ENCODE results near the gene ATRNL1.
"Not testable (repeated sequence)": the region's sequence is repeated elsewhere in the genome, so short reads cannot be mapped to it uniquely, and the experiment has no call there.

The ATRNL1 gene

DNA sequence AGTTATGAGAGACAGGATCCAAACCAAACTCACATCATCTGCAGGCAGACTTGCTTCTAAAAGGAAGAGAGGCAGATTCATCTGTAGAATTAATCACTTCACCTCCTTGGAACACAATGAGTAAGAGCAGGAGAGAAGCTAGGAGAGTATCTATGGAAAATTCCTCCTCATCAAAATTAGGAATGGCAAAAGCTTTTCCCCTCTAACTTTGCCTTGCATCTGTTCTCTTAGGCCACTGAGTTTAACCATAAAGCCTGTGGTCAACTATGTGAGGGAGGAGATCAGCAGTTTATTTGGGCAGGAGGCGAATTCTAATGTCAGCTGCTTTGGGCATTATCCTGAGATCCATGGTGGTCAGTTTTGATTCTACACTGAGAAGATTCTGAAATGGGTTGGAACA, 618.1 kb downstream of the ATRNL1 start:
- in situ Hi-C loops (cut with MboI; ENCODE audit: low sequenced_read_pairs) = no loop called here

DNA sequence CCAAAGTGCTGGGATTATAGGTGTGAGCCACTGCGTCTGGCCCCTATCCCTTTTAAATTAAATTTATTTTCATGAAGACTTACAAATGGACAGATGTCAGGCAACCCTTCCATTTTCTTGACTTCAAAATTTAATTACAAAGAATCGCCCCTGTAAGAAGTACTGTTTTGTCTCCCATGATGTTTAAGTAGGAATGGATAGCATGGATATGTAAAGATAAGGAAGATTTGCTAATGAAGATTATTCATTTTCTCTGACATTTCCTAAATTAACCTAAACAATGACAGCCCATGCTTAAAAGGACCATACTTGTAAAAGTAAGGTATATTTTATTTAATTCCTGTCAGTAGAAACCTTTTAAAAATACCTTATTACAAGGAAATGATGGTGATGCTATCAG, 627.0 kb downstream of the ATRNL1 start:
- in situ Hi-C loops (cut with MboI; ENCODE audit: low sequenced_read_pairs) = no loop called here

DNA sequence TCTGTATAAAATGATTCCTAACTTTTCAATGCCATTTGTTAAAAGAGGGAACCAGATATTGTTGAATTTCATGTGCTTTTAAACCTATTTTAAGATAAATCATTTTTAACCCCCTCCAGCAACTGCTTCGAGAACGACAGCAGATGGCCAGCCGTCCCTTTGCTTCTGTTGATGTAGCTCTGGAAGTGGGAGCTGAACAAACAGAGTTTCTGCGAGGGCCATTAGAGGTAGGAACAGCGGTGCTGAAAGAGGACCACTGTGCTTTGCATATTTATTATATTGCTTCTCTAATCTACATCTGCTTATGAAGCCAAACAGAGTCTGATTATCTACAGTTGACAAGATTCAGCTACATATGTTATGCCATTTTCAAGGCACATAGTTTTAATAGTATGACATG, 634.0 kb downstream of the ATRNL1 start:
- in situ Hi-C loops (cut with MboI; ENCODE audit: low sequenced_read_pairs) = no loop called here

DNA sequence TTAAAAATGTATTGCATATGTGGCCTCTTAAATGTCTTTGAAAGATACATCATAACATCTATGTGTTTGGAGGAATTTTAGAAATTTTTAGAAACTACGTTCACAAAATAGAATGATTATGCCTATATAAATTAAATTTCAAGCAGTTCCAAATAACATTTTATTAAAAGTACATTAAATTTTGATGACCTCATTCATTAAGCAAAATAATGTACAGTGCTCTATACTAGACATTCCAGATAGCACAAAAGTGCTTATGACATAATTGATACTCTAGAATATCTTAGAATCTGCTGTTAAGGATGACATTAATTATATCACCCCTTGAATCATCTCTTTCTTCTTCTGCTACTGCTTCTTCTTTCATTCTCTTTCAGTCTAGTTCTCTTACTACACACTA, 650.9 kb downstream of the ATRNL1 start:
- in situ Hi-C loops (cut with MboI; ENCODE audit: low sequenced_read_pairs) = no loop called here

DNA sequence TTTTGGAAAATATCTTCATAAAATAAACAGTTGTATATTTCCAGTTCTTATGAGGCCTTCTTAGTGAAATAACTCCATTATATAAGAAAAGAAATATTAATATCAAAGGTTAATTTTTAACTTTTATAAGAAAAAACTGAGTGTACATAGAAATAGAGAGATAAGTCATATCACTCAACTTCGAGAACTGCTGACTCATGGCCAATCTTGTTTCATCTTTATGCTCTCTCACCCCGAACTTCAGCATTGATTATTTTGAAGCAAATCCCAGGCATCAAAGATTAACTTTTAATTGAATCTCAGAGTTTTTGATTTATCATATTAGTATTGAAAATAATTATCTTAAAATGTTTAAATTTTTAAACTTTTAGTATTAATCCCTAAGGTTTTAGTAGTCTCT, 652.8 kb downstream of the ATRNL1 start:
- in situ Hi-C loops (cut with MboI; ENCODE audit: low sequenced_read_pairs) = no loop called here

DNA sequence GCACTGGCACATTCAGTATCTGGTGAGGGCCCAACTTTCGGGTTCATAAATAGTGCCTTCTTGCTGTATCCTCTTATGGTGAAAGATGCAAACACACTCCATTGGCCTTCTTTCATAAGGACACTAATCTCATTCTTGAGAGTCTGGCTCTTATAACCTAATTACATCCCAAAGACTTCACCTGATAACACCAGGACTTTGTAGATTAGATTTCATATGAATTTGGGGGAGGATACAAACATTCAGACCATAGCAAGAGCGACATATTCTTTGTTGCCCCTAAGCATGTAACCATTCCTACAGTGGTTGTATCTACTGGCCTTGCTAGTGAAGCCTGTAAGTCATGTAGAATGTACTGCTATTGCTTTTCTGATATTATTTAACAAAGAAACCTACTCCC, 654.6 kb downstream of the ATRNL1 start:
- in situ Hi-C loops (cut with MboI; ENCODE audit: low sequenced_read_pairs) = no loop called here

DNA sequence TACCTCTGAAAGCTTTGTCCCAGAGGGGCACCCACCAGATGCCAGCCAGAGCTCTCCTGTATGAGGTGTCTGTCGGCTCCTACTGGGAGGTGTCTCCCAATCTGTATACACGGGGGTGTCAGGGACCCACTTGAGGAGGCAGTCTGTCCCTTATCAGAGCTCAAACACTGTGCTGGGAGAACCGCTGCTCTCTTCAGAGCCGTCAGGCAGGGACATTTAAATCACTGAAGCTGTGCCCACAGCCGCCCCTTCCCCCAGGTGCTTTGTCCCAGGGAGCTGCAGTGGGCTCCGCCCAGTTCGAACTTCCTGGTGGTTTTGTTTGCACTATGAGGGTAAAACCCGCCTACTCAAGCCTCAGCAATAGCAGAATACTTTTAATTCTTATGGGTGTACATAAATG, 665.3 kb downstream of the ATRNL1 start:
- in situ Hi-C loops (cut with MboI; ENCODE audit: low sequenced_read_pairs) = not testable (repeated sequence)

DNA sequence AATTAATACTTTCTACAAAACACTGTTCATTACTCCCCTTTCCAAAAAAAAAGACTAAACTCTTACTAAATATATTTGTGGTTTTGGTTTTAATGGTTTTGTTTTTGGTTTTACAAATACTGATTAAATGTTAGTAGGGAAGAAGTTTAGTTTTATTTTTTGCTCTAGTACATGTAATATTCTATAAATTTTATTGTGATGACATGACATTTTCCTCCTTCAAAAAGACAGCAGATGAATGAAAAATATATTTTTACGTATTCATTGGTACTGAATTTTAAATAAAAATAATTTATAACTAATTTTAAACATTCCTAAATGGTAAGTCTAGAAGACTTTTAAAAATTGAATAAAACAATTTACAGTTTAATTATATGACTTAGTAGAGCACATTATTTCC, 667.0 kb downstream of the ATRNL1 start:
- in situ Hi-C loops (cut with MboI; ENCODE audit: low sequenced_read_pairs) = no loop called here

DNA sequence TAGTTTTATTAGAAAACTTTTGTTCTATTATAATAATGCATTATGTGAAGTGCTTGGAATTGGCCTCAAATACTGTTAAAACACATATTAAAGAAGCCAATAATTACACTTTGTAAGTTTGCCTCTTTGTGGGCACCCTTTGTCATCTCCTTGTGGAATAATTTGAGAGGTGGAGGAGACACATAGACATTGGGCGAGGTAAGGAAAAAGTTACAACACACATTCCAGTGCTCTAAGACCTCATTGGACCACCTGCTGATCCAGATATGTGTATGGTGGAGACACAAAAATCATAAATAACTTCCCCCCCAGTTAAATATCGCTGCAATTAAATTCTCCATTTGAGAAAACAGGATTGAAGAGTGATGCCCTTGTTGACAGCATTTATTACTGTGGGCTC, 668.0 kb downstream of the ATRNL1 start:
- in situ Hi-C loops (cut with MboI; ENCODE audit: low sequenced_read_pairs) = no loop called here

DNA sequence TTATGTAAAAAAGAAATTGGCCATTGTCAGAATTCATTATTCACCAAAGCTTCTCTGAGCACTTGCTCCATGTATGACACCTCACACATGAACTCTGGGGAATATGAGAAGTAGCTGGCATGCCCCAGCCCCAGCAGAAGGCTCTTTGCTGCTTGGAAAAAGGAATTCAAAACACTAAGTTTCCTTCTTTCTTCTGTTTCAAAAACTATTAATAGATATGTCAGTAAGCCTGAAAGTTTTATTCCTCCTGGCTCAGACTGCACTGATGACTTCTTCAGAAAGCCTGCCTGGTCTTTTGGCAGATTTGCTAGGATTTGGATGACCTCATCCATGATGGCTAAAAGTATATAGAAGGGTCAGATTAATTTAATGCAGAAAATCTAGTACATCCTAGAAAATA, 668.9 kb downstream of the ATRNL1 start:
- in situ Hi-C loops (cut with MboI; ENCODE audit: low sequenced_read_pairs) = no loop called here

DNA sequence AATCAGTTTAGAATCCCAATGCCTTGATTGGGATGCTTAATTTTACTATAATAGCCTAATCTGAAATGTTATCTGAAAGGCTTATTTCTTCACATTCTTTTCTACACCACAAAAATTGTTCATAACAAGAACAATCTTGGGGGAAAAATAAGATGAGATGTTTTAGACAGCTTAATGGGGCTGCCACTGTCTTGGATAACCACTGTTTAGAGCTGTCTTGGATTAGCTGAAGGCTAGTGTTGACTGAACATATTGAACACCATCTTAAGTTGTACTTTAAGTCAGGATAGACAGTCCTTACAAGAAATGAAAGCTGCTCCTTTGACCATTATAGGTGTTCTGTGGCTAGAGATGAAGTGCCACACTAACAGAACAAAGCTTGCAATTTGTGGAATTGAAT, 678.6 kb downstream of the ATRNL1 start:
- in situ Hi-C loops (cut with MboI; ENCODE audit: low sequenced_read_pairs) = no loop called here

DNA sequence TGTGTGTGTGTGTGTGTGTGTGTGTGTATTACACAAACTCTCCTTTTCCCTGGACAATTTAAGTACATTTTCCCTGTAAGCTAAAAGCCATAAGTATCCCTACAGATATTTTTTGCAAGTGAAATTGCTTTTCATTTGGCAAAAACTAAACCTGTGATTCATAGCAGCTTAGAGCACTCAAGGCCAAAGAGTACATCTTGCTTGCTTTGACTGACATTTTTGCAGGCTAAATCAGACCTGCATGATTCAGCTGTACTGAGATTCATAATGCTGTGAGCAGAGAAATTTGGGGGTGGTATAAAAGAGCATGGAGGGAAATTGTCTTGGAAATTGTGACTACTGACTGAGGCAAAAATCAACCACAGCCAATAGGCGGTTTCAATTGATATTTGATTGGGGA, 679.4 kb downstream of the ATRNL1 start:
- in situ Hi-C loops (cut with MboI; ENCODE audit: low sequenced_read_pairs) = no loop called here

DNA sequence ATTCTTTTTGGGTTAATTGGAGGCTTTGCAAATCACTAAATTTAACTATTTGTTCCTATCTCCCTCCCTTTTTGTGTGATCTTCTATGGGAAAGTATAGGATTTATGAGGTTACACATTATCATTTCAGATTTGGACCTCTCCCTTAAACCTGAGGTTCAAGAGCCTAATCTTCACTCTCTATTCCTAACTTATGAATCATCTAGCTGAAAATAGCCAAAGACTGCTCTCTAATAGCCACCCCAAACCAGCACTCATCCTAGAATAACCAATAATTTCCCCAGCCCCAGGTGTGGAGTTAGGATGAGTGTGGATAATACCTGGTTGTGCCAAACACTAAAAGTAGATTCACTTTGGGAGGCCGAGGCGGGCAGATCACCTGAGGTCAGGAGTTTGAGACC, 680.7 kb downstream of the ATRNL1 start:
- in situ Hi-C loops (cut with MboI; ENCODE audit: low sequenced_read_pairs) = no loop called here

DNA sequence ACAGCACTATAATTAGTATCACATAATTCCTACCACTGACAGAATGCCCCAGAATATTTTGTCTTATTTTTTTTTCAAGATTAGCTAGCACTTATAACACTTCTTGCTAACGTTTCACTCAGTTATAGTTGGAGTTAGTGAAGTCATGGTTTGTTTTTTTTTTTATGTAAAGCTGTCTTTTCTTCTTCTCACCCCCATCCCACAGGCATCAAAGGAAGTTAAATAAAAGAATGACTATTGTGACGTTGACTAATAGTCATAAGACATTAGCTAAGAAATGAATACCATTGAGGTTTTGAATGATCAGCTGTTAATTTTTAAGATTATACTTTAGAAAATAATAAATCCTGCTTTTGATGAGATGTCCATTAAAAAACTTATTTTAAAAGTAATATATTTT, 681.6 kb downstream of the ATRNL1 start:
- in situ Hi-C loops (cut with MboI; ENCODE audit: low sequenced_read_pairs) = no loop called here

DNA sequence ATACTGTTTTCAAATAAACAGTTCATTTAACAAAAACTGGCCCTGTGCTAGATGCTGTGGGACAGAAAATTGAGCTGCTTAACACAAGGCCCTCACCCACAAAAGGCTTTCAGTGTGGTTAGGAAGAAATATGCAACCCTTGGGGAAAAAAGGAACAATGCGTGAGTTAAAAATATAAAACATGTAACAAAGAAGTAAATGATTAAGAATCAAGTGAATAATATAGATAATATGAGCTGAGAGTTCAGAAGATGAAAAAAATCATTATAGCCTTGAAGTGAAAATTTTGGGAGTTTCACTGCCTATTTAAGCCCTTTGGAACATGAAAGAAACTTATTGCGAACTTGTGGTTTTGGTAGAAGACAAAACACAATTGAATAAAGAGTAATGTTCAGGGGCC, 684.5 kb downstream of the ATRNL1 start:
- in situ Hi-C loops (cut with MboI; ENCODE audit: low sequenced_read_pairs) = no loop called here

DNA sequence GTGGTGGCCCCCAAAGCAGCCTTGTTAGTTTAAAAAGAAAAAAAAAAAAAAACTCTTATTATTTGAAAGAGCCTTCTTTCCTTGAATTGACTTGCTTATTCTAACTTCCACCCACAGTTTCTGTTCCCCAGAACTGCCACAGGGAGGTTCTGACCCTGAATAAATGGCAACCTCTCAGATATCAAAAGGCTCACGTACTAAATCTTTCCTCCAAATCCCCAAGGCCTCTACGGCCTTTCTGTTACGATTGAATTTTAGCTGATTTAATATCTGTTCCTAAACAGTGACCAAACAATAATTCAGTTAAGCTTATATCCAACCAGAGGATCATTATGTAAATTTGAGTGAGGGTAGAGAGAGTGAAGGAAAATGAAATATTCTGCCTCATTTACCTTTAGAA, 697.1 kb downstream of the ATRNL1 start:
- in situ Hi-C loops (cut with MboI; ENCODE audit: low sequenced_read_pairs) = no loop called here

DNA sequence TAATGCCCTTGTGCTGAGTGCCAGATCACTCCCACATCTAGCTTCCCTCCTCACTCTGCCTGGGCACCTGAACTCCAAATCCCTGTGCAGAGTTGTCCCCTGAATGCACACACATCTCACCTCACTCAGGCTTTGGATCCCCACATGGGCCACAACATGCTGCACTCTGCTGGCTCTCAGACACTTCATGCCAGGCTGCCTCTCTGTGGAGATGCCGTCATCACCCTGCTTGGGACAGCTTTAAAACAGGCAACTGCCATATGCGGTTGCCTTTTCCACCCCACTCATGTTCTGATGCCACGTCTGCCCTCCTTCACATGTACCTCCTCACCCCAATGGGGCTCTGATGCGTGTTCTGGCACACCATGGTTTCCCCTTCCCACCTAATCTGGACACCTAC, 702.8 kb downstream of the ATRNL1 start:
- in situ Hi-C loops (cut with MboI; ENCODE audit: low sequenced_read_pairs) = no loop called here

DNA sequence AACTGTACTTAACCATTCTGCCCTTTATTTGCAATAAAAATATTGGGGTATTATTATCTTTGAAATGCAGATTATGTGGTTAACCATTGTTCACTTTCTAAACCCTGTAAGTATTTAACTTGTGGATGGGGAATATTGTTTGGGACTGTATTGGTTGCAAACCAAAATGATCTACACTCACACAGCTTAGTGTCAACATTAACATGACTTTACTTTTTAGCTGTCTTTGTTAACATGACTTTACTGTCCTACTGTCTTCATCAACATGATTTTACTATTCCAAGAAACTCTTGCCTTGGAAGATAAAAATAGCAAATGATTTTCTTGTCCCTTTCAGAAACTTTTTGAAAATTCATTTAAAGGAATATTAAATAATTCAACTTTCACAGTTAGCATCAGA, 708.3 kb downstream of the ATRNL1 start:
- in situ Hi-C loops (cut with MboI; ENCODE audit: low sequenced_read_pairs) = no loop called here

DNA sequence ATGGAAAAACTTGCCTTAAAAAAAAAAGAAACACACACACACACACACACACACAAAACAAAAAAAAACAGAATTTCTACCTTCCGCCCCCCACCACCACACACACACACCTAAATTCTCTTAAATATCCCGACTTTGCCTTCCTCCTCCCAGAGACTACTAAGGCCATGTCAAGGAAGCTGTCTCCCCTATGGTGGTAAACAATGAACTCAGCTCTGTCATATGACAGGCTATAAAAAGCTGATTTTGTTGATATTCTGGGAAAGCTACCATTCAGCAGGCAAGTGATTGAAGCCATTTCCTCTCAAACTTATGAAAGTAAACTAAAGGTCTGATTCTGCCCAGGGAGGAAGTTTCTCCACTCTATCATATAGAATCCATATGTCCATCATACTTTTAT, 708.8 kb downstream of the ATRNL1 start:
- in situ Hi-C loops (cut with MboI; ENCODE audit: low sequenced_read_pairs) = no loop called here

DNA sequence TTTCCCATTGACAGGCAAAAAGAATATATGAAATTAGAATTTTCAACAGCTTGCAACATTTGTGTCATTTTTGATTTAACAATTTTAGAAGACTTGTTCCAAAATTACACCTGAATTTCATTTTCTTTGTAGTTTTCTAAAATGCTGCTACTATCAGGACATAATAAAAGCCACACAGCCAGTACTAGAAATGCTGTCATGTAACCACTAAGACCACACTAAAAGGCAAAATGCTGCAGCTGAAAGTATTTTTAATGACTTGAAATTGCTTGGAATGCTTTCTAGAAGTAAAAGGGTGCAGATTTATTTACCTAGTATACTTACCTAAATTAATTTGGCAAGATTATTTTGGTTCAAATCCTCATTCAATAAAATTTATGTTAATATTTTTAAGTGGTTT, 709.7 kb downstream of the ATRNL1 start:
- in situ Hi-C loops (cut with MboI; ENCODE audit: low sequenced_read_pairs) = no loop called here

DNA sequence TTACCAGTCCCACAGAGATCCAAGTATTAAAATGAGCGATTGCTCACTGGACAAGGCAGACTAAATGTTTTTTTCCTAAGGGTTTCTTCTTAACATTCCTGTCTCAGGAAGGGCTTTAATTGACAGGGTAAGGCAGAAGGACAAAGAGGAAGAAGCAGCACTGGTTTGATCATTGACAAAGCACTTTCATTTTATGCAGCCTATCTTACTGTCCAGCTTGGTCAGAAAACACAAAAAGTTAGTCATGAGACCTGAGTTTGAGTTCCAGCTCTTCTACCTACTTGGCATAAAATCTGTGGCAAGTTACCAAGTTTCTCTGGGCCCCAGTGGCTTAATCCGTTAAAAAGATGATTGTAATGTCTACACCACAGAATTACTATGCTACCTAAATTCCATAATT, 721.4 kb downstream of the ATRNL1 start:
- in situ Hi-C loops (cut with MboI; ENCODE audit: low sequenced_read_pairs) = no loop called here

DNA sequence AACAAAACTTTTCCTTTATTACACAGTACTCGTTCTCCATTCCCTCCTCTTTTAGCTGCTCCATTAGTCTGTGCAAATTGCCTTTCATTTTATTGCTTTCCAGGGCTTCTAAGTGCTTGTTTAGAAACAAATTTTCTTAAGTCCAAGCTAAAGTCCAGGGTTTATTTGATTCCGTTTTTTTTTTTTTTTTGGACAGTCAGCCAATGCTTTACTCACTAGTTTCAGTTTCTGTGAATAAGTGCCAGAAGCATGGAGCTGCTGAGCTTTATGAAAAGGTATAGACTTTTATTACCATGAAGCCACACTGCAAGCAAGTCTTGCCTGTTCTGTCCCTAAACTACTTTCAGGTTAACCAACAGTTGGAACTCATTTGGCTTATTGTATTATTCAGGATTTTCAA, 724.8 kb downstream of the ATRNL1 start:
- in situ Hi-C loops (cut with MboI; ENCODE audit: low sequenced_read_pairs) = no loop called here

DNA sequence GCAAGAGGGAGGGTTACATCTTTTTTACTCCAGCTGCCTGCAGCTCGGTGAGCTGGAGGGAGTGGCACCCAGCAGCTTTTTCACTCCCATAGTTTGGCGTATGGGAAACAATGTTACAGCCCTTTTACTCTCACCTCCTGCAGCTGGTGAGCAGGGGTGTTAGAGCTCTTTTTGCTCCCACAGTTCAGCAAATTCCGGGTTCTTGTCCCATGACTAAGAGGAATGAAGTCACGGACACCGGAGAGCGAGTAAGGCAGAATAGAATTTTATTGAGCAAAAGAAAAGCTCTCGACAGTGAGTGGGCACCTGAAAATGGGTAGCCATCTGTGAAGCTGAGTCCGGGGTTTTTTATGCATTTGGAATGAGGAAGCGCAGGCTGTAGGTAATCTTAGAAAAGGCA, 733.2 kb downstream of the ATRNL1 start:
- in situ Hi-C loops (cut with MboI; ENCODE audit: low sequenced_read_pairs) = no loop called here
